GM23248 (cell line): ENCODE measurements around the gene TGOLN2.
"Not testable (repeated sequence)": the region's sequence is repeated elsewhere in the genome, so short reads cannot be mapped to it uniquely, and the experiment has no call there.

Experiments
- EZH2 ChIP-seq: fragments of 200-600 bp; sonication (generic); IDR thresholded peaks from 2 replicates; pipeline ENCODE4 v1.6.1; 2018; ENCODE audit warnings: antibody characterized with exemption, mild to moderate bottlenecking; ENCODE audit not compliant: insufficient read depth, poor library complexity, severe bottlenecking
- EZH2phosphoT487 ChIP-seq: fragments of 200-600 bp; sonication (generic); IDR thresholded peaks from 2 replicates; pipeline ENCODE4 v1.6.1; 2018; ENCODE audit warnings: antibody characterized with exemption, moderate library complexity, mild to moderate bottlenecking, low read depth; ENCODE audit not compliant: insufficient read depth

- not testable (repeated sequence) for TF ChIP-seq EZH2phosphoT487, EZH2
These were observed 6.1 kb upstream of the TGOLN2 start for GRCh38 chr2:85333877-85334276.
